B cell (primary cell): ENCODE results near the gene TIGD3. TPM values are rescaled to one million over a fixed set of nuclear protein-coding genes. Genes with fewer than 3 reads are reported as not detected.
A peak's percentile ranks its signal among the peaks of the same experiment; 100 is the strongest.

Experiments
- ATAC-seq: fragments of 200-7000 bp; cut with Tn5 transposase; one replicate; pipeline ENCODE4 v1.10.0; 2021; ENCODE audit warnings: low read depth, mild to moderate bottlenecking, moderate number of reproducible peaks, moderate library complexity
- CTCF ChIA-PET: fragments of 350-600 bp; sonication (Branson Sonifier 250); formaldehyde crosslinking; loops from one replicate; lab custom pipeline; 2021; ENCODE audit warnings: antibody characterized with exemption, inconsistent platforms; lab: Charles Lee
- POLR2A ChIA-PET: fragments of 350-600 bp; sonication (Branson Sonifier 250); formaldehyde crosslinking; loops from one replicate; lab custom pipeline; 2021; ENCODE audit warnings: antibody characterized with exemption; lab: Charles Lee
- DNase-seq: peaks from one replicate; pipeline ENCODE4 v3.0.0; 2013
- H2AFZ ChIP-seq: 2 replicates; pipeline ENCODE4 v1.6.1; 2012; ENCODE audit warnings: mild to moderate bottlenecking, low read depth, low read length; ENCODE audit not compliant: insufficient read depth, poor library complexity, severe bottlenecking
- H3K27ac ChIP-seq, 2 donors: 1 replicate in 1 of 2; 2 replicates in 1 of 2; pipeline ENCODE4 v1.5.1; 2012 to 2013; ENCODE audit warnings: low read length in 2 of 2, mild to moderate bottlenecking in 2 of 2, moderate library complexity in 1 of 2
- H3K27me3 ChIP-seq, 4 experiments: fragments of 200-600 bp in 1 of 4; sonication (generic) in 1 of 4; replicated peaks in 1 of 4; 1 replicate in 2 of 4; 2 replicates in 2 of 4; pipeline versions ENCODE4 v1.6.1 to v1.7.0; 2013 to 2016; ENCODE audit warnings: low read length in 3 of 4, mild to moderate bottlenecking in 2 of 4, mixed read lengths in 1 of 4, moderate library complexity in 1 of 4; ENCODE audit not compliant: insufficient read depth in 4 of 4, control insufficient read depth in 3 of 4; ENCODE audit errors: control extremely low read depth in 1 of 4
- H3K36me3 ChIP-seq, 2 experiments: replicated peaks in 1 of 2; 1 replicate in 1 of 2; 2 replicates in 1 of 2; pipeline versions ENCODE4 v1.6.1 to v1.7.1; 2013; ENCODE audit warnings: low read length in 1 of 2; ENCODE audit not compliant: insufficient read depth in 2 of 2, control insufficient read depth in 1 of 2; ENCODE audit errors: control extremely low read depth in 1 of 2, extremely low read depth in 1 of 2
- H3K4me1 ChIP-seq, 2 donors: fragments of 200-600 bp in 1 of 2; sonication (generic) in 1 of 2; 1 replicate in 1 of 2; 2 replicates in 1 of 2; pipeline versions ENCODE4 v1.5.1 to v1.6.1; 2013 to 2017; ENCODE audit warnings: low read length in 2 of 2; ENCODE audit not compliant: control insufficient read depth in 2 of 2, insufficient read depth in 2 of 2
- H3K4me2 ChIP-seq: replicated peaks from 2 replicates; pipeline ENCODE3; 2012; ENCODE audit warnings: mild to moderate bottlenecking, low read depth, low read length; ENCODE audit not compliant: poor library complexity, severe bottlenecking
- H3K4me3 ChIP-seq, 5 experiments: fragments of 200-600 bp in 1 of 5; sonication (generic) in 1 of 5; 1 replicate in 3 of 5; 2 replicates in 2 of 5; pipeline versions ENCODE4 v1.5.1 to v1.7.0; 2011 to 2016; ENCODE audit warnings: low read length in 4 of 5, mild to moderate bottlenecking in 4 of 5, low read depth in 2 of 5, control low read depth in 1 of 5, moderate library complexity in 1 of 5; ENCODE audit not compliant: insufficient read depth in 1 of 5; ENCODE audit errors: control extremely low read depth in 1 of 5, extremely low read depth in 1 of 5
- H3K79me2 ChIP-seq: fragments of 200-600 bp; sonication (generic); one replicate; pipeline ENCODE4 v1.6.0; 2016; ENCODE audit warnings: low read length; ENCODE audit not compliant: control insufficient read depth, insufficient read depth
- H3K9ac ChIP-seq: fragments of 200-600 bp; sonication (generic); 2 replicates; pipeline ENCODE4 v1.6.1; 2017; ENCODE audit warnings: mild to moderate bottlenecking, low read length, moderate library complexity
- H3K9me3 ChIP-seq, 3 donors: one replicate each; pipeline versions ENCODE4 v1.6.1 to v1.7.1; 2013; ENCODE audit warnings: low read length in 2 of 3; ENCODE audit not compliant: control insufficient read depth in 2 of 3, insufficient read depth in 1 of 3; ENCODE audit errors: control extremely low read depth in 1 of 3
- H4K20me1 ChIP-seq: 2 replicates; pipeline ENCODE4 v1.6.0; 2012; ENCODE audit warnings: mild to moderate bottlenecking, low read length; ENCODE audit not compliant: insufficient read depth, control insufficient read depth, poor library complexity, severe bottlenecking
- H3K27ac Mint-ChIP-seq: one replicate; pipeline ENCODE4 v1.8.0; 2021; ENCODE audit warnings: mixed read lengths
- H3K27me3 Mint-ChIP-seq: one replicate; pipeline ENCODE4 v1.8.0; 2021; ENCODE audit warnings: mixed read lengths
- H3K4me1 Mint-ChIP-seq: one replicate; pipeline ENCODE4 v1.8.0; 2021; ENCODE audit warnings: mixed read lengths
- H3K4me3 Mint-ChIP-seq: one replicate; pipeline ENCODE4 v1.8.0; 2021; ENCODE audit warnings: mixed read lengths
- H3K9me3 Mint-ChIP-seq: one replicate; pipeline ENCODE4 v1.8.0; 2022; ENCODE audit warnings: mixed read lengths; ENCODE audit not compliant: insufficient read depth
- CTCF ChIP-seq: fragments of 200-600 bp; IDR thresholded peaks from one replicate; pipeline ENCODE4 v1.8.0; 2022; ENCODE audit warnings: antibody characterized with exemption, mild to moderate bottlenecking
- EZH2 ChIP-seq: IDR thresholded peaks from 2 replicates; pipeline ENCODE4 v1.6.1; 2012; ENCODE audit warnings: borderline replicate concordance, low read depth, mild to moderate bottlenecking, moderate library complexity, low read length; ENCODE audit not compliant: insufficient read depth, poor library complexity, severe bottlenecking
- WGBS: methylation state at CpG from one replicate; pipeline ENCODE4 v1.1.5; 2013; ENCODE audit warnings: missing lambda C conversion rate; ENCODE audit not compliant: insufficient coverage; 5-methylcytosine and 5-hydroxymethylcytosine counted together
- intact Hi-C: fragments of 100-400 bp; cut with micrococcal nuclease; formaldehyde crosslinking; loops from one replicate; pipeline ENCODE4 v1.10.0; 2022
- polyA minus RNA-seq: library from RNA; depleted of rRNA, polyadenylated mRNA; stranded (reverse); fragments of >200 nt; gene quantifications from 2 replicates; pipeline ENCODE4 v1.2.3, GENCODE V29; 2012
- polyA plus RNA-seq: library from polyadenylated mRNA; depleted of rRNA; stranded (reverse); fragments of >200 nt; gene quantifications from 2 replicates; pipeline ENCODE4 v1.2.3, GENCODE V29; 2012
- total RNA-seq, 2 donors: library from RNA; stranded (reverse); fragments of 120-200 nt in 1 of 2; gene quantifications; 1 replicate in 1 of 2; 2 replicates in 1 of 2; pipeline versions ENCODE4 v1.2.3 to v1.2.4, GENCODE V29; 2013 to 2022

The TIGD3 gene
- total RNA-seq (6.1 and 7.5 TPM in 2 replicates), polyA plus RNA-seq (2.7 and 3.8 TPM in 2 replicates), polyA minus RNA-seq (3.8 and 4.0 TPM in 2 replicates)
- 2.9 TPM for total RNA-seq (2013)

- TF ChIP-seq EZH2 (no peak), CTCF (no peak)
- no peaks in the 10 kb centered on the region for H3K27me3 Mint-ChIP-seq
- CTCF ChIA-PET = interaction anchor here (0.8 to 8.2 kb wide), 3 partner anchors 24 to 151 kb away, joined by 3 to 65 read pairs (median 4); partner anchors contain the start of gene DPF2
- Histone ChIP-seq H3K27ac (peak within 1 kb of the TSS in 1 of 2 donors; percentile 18), H2AFZ (peak within 1 kb of the TSS; percentile 79), H3K79me2 (no peaks in the 10 kb centered on the region), H3K9ac (peak within 1 kb of the TSS; percentile 76), H4K20me1 (peaks cover 4% of the 10 kb centered on the region), H3K27me3 (no peaks in the 10 kb centered on the region), H3K4me2 (peak within 1 kb of the TSS; percentile 99), H3K4me1 (peaks cover 11 to 16% of the 10 kb centered on the region in 2 donors), H3K36me3 (peaks cover 0 to 32% of the 10 kb centered on the region in 2 experiments), H3K4me3 (peak within 1 kb of the TSS; percentile 26 to 79 (median 65)), H3K9me3 (no peaks in the 10 kb centered on the region)
- H3K4me3 Mint-ChIP-seq = peak within 1 kb of the TSS; percentile 95
- under 1% methylated on average over 79 of the region's 79 CpGs for WGBS
- peaks cover 20% of the 10 kb centered on the region for H3K4me1 Mint-ChIP-seq
- DNase-seq = peak; percentile 97
- ATAC-seq = peak; percentile 96
- POLR2A ChIA-PET = interaction anchor here (0.5 to 1.0 kb wide), 3 partner anchors 42 to 146 kb away, joined by 3 to 4 read pairs (median 3); no protein-coding TSS in a partner anchor
- H3K9me3 Mint-ChIP-seq = no peaks in the 10 kb centered on the region
- peak within 1 kb of the TSS; percentile 92 for H3K27ac Mint-ChIP-seq
- intact Hi-C loops = loop anchor here (1.0 to 2.0 kb wide), 5 partner anchors 8 to 64 kb away; partner anchors contain the start of genes CDC42EP2 and SLC25A45
These were observed at the start of gene TIGD3 for GRCh38 chr11:65354265-65355012. TSS of gene TIGD3 (plus strand) at chr11:65354751. CDS start at chr11:65355809, 1,058 bp downstream.
